Cardiac muscle cell (in vitro differentiated cells and primary cell): ENCODE measurements around the gene TMEM233. TPM values are rescaled to one million over a fixed set of nuclear protein-coding genes. Genes with fewer than 3 reads are reported as not detected.

Experiments used
- DNase-seq, 2 donors: peaks; one replicate each; pipeline versions ENCODE4 v3.0.0 to v3.0.0-alpha.2; 2010 to 2017; ENCODE audit warnings: low read depth in 1 of 2, low spot score in 1 of 2
- H3K27ac ChIP-seq: fragments of 200-600 bp; sonication (generic); 2 replicates; pipeline ENCODE4 v1.5.1; 2016
- H3K27me3 ChIP-seq: fragments of 200-600 bp; sonication (generic); 2 replicates; pipeline ENCODE4 v1.6.0; 2016; ENCODE audit warnings: control low read depth
- H3K36me3 ChIP-seq: fragments of 200-600 bp; sonication (generic); 2 replicates; pipeline ENCODE4 v1.5.1; 2016; ENCODE audit warnings: control low read depth
- H3K4me1 ChIP-seq: fragments of 200-600 bp; sonication (generic); 2 replicates; pipeline ENCODE4 v1.8.1; 2017; ENCODE audit warnings: low read depth, mild to moderate bottlenecking, mixed run types
- H3K4me3 ChIP-seq: fragments of 200-600 bp; sonication (generic); 2 replicates; pipeline ENCODE4 v1.5.1; 2016; ENCODE audit warnings: mild to moderate bottlenecking
- H3K9me3 ChIP-seq: fragments of 200-600 bp; sonication (generic); 2 replicates; pipeline ENCODE4 v1.5.1; 2017; ENCODE audit warnings: low read depth, mild to moderate bottlenecking, control low read depth
- polyA plus RNA-seq: library from polyadenylated mRNA; unstranded; fragments of >200 nt; fragmentation: Nextera tagmentation; extraction: Ambion mirVana; gene quantifications from 2 replicates; pipeline ENCODE4 v1.2.1, GENCODE V29; 2016
- total RNA-seq: library from RNA; depleted of rRNA; stranded (reverse); fragments of >200 nt; gene quantifications from 2 replicates; pipeline ENCODE4 v1.2.3, GENCODE V29; 2016
- TF ChIP-seq, protein P1 (sequence below): IDR thresholded peaks from 2 replicates; pipeline ENCODE4 v1.5.1; 2012; ENCODE audit warnings: low read depth, mild to moderate bottlenecking, low read length

Gene TMEM233
- total and polyA plus RNA-seq, 2 experiments from 2014 or later = 0.06 TPM; not detected in 1

DNA sequence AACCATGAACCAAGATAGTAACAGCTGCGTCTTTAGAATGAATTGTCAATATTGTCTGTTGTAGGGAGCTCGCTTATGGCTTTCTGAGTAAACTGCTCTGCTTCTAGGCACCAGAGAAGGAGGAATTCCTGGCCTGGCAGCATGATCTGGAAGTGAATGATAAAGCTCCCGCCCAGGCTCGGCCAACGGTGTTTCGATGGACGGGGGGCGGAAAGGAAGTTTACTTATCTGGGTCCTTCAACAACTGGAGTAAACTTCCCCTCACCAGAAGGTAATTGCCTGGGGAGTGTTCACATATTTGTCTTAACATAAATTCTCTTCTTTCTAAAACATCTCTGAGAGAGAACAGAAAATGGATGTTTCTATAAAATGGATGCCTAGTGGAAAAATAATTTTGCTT is 78.6 kb downstream of the TMEM233 start:
- no peaks in the 10 kb centered on the region for H3K9me3 ChIP-seq
- TF ChIP-seq, protein P1, sequence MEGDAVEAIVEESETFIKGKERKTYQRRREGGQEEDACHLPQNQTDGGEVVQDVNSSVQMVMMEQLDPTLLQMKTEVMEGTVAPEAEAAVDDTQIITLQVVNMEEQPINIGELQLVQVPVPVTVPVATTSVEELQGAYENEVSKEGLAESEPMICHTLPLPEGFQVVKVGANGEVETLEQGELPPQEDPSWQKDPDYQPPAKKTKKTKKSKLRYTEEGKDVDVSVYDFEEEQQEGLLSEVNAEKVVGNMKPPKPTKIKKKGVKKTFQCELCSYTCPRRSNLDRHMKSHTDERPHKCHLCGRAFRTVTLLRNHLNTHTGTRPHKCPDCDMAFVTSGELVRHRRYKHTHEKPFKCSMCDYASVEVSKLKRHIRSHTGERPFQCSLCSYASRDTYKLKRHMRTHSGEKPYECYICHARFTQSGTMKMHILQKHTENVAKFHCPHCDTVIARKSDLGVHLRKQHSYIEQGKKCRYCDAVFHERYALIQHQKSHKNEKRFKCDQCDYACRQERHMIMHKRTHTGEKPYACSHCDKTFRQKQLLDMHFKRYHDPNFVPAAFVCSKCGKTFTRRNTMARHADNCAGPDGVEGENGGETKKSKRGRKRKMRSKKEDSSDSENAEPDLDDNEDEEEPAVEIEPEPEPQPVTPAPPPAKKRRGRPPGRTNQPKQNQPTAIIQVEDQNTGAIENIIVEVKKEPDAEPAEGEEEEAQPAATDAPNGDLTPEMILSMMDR = no peak
- DNase-seq = no peak
- H3K36me3 ChIP-seq = peaks cover 53% of the 10 kb centered on the region
- H3K27ac ChIP-seq = no peak overlapping the region
- H3K4me3 ChIP-seq = no peak overlapping the region
- H3K4me1 ChIP-seq = peaks cover 4% of the 10 kb centered on the region
- H3K27me3 ChIP-seq = no peaks in the 10 kb centered on the region

DNA sequence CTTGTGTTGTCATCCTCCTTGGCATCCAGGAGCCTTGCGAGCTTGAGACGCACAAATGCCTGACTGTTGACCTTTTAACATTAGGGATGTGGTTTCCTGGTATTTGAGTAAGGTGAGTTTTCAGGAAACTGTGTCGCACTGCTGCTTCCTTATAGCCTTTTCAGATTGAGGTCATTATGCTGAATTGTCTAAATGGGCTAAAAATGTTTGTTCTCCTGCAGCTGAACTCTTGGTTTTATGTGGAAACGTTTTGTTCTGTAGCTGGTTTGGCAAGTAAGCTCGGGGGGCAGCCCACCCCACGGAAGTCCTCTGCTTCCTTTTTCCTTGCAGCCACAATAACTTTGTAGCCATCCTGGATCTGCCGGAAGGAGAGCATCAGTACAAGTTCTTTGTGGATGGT is 80.1 kb downstream of the TMEM233 start:
- H3K27ac ChIP-seq = no peak overlapping the region
- peaks cover 3% of the 10 kb centered on the region for H3K4me1 ChIP-seq
- TF ChIP-seq, protein P1 = no peak
- DNase-seq = no peak
- H3K27me3 ChIP-seq = no peaks in the 10 kb centered on the region
- peaks cover 65% of the 10 kb centered on the region for H3K36me3 ChIP-seq
- no peaks in the 10 kb centered on the region for H3K9me3 ChIP-seq
- H3K4me3 ChIP-seq = no peak overlapping the region

DNA sequence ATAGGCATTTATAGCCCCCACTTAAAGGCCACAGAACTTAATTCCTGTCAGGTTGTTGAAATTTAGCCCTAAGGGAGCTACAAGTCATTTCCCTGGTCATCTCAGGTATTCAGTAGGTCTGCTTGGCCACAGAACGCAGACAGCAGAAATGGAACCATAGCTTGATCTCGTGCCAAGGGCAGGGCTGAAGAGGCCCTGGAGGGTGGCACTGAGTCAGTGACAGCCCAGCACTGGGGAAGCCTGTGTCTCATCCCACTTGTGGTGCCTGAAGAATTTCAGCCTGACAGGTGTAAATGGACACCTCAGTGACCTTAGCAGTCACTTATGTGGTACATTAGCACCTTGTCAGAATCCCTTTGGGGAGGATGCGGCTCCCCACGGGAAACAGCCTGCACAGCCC is 81.0 kb downstream of the TMEM233 start:
- H3K27me3 ChIP-seq = no peaks in the 10 kb centered on the region
- no peak overlapping the region for H3K27ac ChIP-seq
- H3K36me3 ChIP-seq = peaks cover 71% of the 10 kb centered on the region
- TF ChIP-seq, protein P1 = no peak
- H3K4me1 ChIP-seq = no peaks in the 10 kb centered on the region
- H3K4me3 ChIP-seq = no peak overlapping the region
- H3K9me3 ChIP-seq = no peaks in the 10 kb centered on the region
- no peak for DNase-seq

DNA sequence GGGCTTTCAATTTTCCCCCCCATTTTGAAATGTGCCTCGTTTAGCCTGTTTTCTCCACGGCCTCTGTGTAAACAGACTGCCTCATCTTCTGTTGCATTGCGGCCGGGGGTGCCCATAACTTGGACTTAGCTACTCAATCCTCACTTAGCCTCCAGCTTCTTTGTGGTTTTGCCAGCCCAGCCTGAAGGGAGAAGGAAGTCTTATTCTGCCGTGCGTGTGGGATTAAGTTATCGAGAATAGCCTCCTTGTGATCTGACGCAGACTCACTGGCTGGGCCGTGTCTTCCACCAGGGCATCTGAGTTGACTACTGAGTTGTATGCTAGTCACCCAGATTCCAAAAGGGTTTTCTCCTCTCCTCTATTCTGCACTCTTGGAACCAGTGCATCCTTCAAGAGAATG is 82.4 kb downstream of the TMEM233 start:
- Histone ChIP-seq H3K4me3 (no peak overlapping the region), H3K27me3 (no peaks in the 10 kb centered on the region), H3K4me1 (no peaks in the 10 kb centered on the region), H3K9me3 (no peaks in the 10 kb centered on the region), H3K36me3 (peaks cover 83% of the 10 kb centered on the region), H3K27ac (no peak overlapping the region)
- TF ChIP-seq, protein P1 = no peak
- DNase-seq = no peak

DNA sequence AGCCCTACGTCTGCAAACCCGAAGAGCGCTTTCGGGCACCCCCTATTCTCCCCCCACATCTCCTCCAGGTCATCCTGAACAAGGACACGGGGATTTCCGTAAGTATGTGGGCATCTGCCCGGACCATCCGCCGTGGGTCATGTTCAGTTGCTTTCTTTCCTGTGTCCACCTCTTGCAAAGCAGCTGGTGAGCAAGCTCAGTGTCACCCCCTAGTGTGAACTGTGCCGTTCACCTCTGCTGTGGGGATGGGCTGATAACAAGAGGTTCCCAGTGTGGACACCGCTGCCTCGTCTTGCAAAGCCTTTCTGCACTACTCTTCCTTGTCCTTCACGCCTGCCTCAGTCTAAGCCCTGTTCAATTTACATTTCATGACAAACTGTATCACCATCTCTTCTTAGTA is 83.0 kb downstream of the TMEM233 start:
- no peak for DNase-seq
- Histone ChIP-seq H3K9me3 (no peaks in the 10 kb centered on the region), H3K27ac (no peak overlapping the region), H3K4me1 (no peaks in the 10 kb centered on the region), H3K27me3 (no peaks in the 10 kb centered on the region), H3K4me3 (no peak overlapping the region), H3K36me3 (peaks cover 86% of the 10 kb centered on the region)
- TF ChIP-seq, protein P1 = no peak

DNA sequence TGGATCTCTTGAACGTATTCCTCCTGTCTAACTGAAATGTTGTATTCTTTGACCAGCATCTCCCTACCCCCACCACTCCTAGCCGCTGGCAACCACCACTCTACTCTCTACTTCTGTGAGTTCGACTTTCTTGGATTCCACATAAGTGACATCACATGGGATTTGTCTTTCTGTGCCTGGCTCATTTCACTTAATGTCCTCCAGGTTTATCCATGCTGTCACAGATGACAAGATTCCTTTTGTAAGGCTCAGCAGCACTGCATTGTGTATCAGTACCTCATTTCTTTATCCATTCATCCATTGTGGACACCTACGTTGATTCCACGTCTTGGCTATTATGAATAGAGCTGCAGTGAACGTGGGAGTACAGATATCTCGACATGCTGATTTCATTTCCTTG is 84.9 kb downstream of the TMEM233 start:
- Histone ChIP-seq H3K4me3 (no peak overlapping the region), H3K4me1 (no peaks in the 10 kb centered on the region), H3K27ac (no peak overlapping the region), H3K27me3 (no peaks in the 10 kb centered on the region), H3K36me3 (peaks cover 70% of the 10 kb centered on the region), H3K9me3 (no peaks in the 10 kb centered on the region)
- TF ChIP-seq, protein P1 = no peak
- DNase-seq = no peak
